Kidney (tissue), 14 donors: Measurements from ENCODE around the gene ARHGAP35. TPM values are rescaled to one million over a fixed set of nuclear protein-coding genes. Genes with fewer than 3 reads are reported as not detected.

Experiments used
- DNase-seq, 5 donors: peaks; one replicate each; pipeline ENCODE4 v3.0.0-alpha.2; 2013 to 2020
- FAIRE-seq: peaks from 2 replicates; lab custom pipeline; 2012; peaks lifted over from hg19 to GRCh38; lab: Jason Lieb, UNC
- H3K27ac ChIP-seq, 2 donors: one replicate each; pipeline ENCODE4 v1.7.0; 2013; ENCODE audit warnings: low read depth in 2 of 2, low read length in 2 of 2, inconsistent platforms in 1 of 2
- H3K27me3 ChIP-seq: one replicate; pipeline ENCODE4 v1.7.1; 2013; ENCODE audit warnings: low read length, inconsistent platforms; ENCODE audit not compliant: control insufficient read depth, insufficient read depth
- H3K36me3 ChIP-seq, 3 donors: one replicate each; pipeline versions ENCODE4 v1.7.0 to v1.7.1; 2013; ENCODE audit warnings: low read length in 3 of 3, control low read depth in 1 of 3, inconsistent platforms in 1 of 3; ENCODE audit not compliant: insufficient read depth in 3 of 3, control insufficient read depth in 2 of 3
- H3K4me1 ChIP-seq, 3 donors: one replicate each; pipeline versions ENCODE4 v1.7.0 to v1.7.1; 2013; ENCODE audit warnings: low read length in 3 of 3, inconsistent platforms in 1 of 3, low read depth in 1 of 3; ENCODE audit not compliant: control insufficient read depth in 2 of 3, insufficient read depth in 2 of 3
- H3K4me3 ChIP-seq, 3 donors: one replicate each; pipeline versions ENCODE4 v1.7.0 to v1.8.1; 2013; ENCODE audit warnings: low read length in 3 of 3, control low read depth in 1 of 3, inconsistent platforms in 1 of 3
- H3K9ac ChIP-seq, 3 donors: one replicate each; pipeline versions ENCODE4 v1.7.0 to v1.7.1; 2013; ENCODE audit warnings: low read length in 3 of 3, control low read depth in 1 of 3, inconsistent platforms in 1 of 3
- H3K9me3 ChIP-seq, 3 donors: one replicate each; pipeline versions ENCODE4 v1.7.0 to v1.7.1; 2013; ENCODE audit warnings: low read length in 3 of 3, control low read depth in 1 of 3, inconsistent platforms in 1 of 3; ENCODE audit not compliant: control insufficient read depth in 2 of 3, insufficient read depth in 1 of 3
- intact Hi-C: fragments of 100-400 bp; cut with DNase I; formaldehyde crosslinking; loops from one replicate; pipeline ENCODE4 v1.11.1; 2022
- polyA plus RNA-seq: library from polyadenylated mRNA; stranded (reverse); fragments of 350-450 nt; fragmentation: Illumina TruSeq; extraction: RNeasy Lipid Tissue Mini Kit (QIAGEN cat#74804); gene quantifications from one replicate; pipeline ENCODE4 v1.2.3, GENCODE V29; 2014; ENCODE audit warnings: low read depth, low replicate concordance; ENCODE audit not compliant: insufficient read depth
- total RNA-seq: library from RNA; stranded (reverse); fragmentation: NEBNext Ultra II Directional; extraction: Animal tissue kit (Norgen Biotek cat#: 25700); gene quantifications from one replicate; pipeline ENCODE4 v1.2.1, GENCODE V29; 2021
- TF ChIP-seq, protein P1 (sequence below): IDR thresholded peaks from 3 replicates; pipeline ENCODE4 v1.5.1; 2012; ENCODE audit warnings: mild to moderate bottlenecking, moderate library complexity, borderline replicate concordance; ENCODE audit not compliant: insufficient read depth; ENCODE audit errors: extremely low read depth
- donor health status: control.
- donor health status: control.
- donor health status: control.
- donor health status: control.
- donor health status: control.
- donor health status: DM: yes; HTN: yes; CAD: no.
- donor health status: Normal renal cell carcinoma (clear cell type).

ARHGAP35 gene
- total and polyA plus RNA-seq, 2 donors from 2014 or later = 14.0 to 53.6 TPM

- no peak overlapping the region for H3K4me3 ChIP-seq
- FAIRE-seq (no peak), DNase-seq (no peak)
- intact Hi-C loops = no loop called here
- H3K36me3 ChIP-seq = no peaks in the 10 kb centered on the region
- TF ChIP-seq, protein P1, sequence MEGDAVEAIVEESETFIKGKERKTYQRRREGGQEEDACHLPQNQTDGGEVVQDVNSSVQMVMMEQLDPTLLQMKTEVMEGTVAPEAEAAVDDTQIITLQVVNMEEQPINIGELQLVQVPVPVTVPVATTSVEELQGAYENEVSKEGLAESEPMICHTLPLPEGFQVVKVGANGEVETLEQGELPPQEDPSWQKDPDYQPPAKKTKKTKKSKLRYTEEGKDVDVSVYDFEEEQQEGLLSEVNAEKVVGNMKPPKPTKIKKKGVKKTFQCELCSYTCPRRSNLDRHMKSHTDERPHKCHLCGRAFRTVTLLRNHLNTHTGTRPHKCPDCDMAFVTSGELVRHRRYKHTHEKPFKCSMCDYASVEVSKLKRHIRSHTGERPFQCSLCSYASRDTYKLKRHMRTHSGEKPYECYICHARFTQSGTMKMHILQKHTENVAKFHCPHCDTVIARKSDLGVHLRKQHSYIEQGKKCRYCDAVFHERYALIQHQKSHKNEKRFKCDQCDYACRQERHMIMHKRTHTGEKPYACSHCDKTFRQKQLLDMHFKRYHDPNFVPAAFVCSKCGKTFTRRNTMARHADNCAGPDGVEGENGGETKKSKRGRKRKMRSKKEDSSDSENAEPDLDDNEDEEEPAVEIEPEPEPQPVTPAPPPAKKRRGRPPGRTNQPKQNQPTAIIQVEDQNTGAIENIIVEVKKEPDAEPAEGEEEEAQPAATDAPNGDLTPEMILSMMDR = no peak
- H3K27me3 ChIP-seq = no peaks in the 10 kb centered on the region
- H3K27ac ChIP-seq = no peak overlapping the region
- peaks cover 0 to 43% (median 16%) of the 10 kb centered on the region in 3 donors for H3K4me1 ChIP-seq
- H3K9me3 ChIP-seq = no peaks in the 10 kb centered on the region
- no peak overlapping the region for H3K9ac ChIP-seq
Measured at GRCh38 chr19:46907880-46908279, 47.1 kb downstream of the ARHGAP35 start.

GRCh38 chr19:46909356-46909755, 48.6 kb downstream of the ARHGAP35 start:
- no peak for FAIRE-seq
- no peak overlapping the region for H3K9ac ChIP-seq
- H3K4me3 ChIP-seq = no peak overlapping the region
- no peak for DNase-seq
- no peak overlapping the region for H3K27ac ChIP-seq
- peaks cover 0 to 41% (median 18%) of the 10 kb centered on the region in 3 donors for H3K4me1 ChIP-seq
- TF ChIP-seq, protein P1 = no peak
- no peaks in the 10 kb centered on the region for H3K36me3 ChIP-seq
- intact Hi-C loops = no loop called here
- no peaks in the 10 kb centered on the region for H3K9me3 ChIP-seq
- H3K27me3 ChIP-seq = no peaks in the 10 kb centered on the region

Other genes with a start within 250 kb of the ARHGAP35 start
- 10.1 TPM for gene PTGIR, start 235.9 kb upstream of the ARHGAP35 start, total RNA-seq
- gene PTGIR, start 235.9 kb upstream of the ARHGAP35 start, polyA plus RNA-seq = 7.5 TPM
- not detected for gene GNG8, start 224.8 kb upstream of the ARHGAP35 start, total RNA-seq
- gene GNG8, start 224.8 kb upstream of the ARHGAP35 start, polyA plus RNA-seq = not detected
- 10.4 TPM for gene DACT3, start 199.8 kb upstream of the ARHGAP35 start, total RNA-seq
- 5.4 TPM for gene DACT3, start 199.8 kb upstream of the ARHGAP35 start, polyA plus RNA-seq
- 69.8 TPM for gene PRKD2, start 143.9 kb upstream of the ARHGAP35 start, total RNA-seq
- 26.7 TPM for gene PRKD2, start 143.9 kb upstream of the ARHGAP35 start, polyA plus RNA-seq
- 20.5 TPM for gene FKRP, start 114.9 kb upstream of the ARHGAP35 start, total RNA-seq
- 11.8 TPM for gene FKRP, start 114.9 kb upstream of the ARHGAP35 start, polyA plus RNA-seq
- gene STRN4, start 114.5 kb upstream of the ARHGAP35 start, total RNA-seq = 74.9 TPM
- 31.5 TPM for gene STRN4, start 114.5 kb upstream of the ARHGAP35 start, polyA plus RNA-seq
- gene SLC1A5, start 72.4 kb upstream of the ARHGAP35 start, total RNA-seq = 93.9 TPM
- 42.1 TPM for gene SLC1A5, start 72.4 kb upstream of the ARHGAP35 start, polyA plus RNA-seq
- gene AP2S1, start 10.2 kb upstream of the ARHGAP35 start, total RNA-seq = 105 TPM
- 226 TPM for gene AP2S1, start 10.2 kb upstream of the ARHGAP35 start, polyA plus RNA-seq
- 0.38 TPM for gene NPAS1, start 158.8 kb downstream of the ARHGAP35 start, total RNA-seq
- 1.7 TPM for gene NPAS1, start 158.8 kb downstream of the ARHGAP35 start, polyA plus RNA-seq
- gene TMEM160, start 187.6 kb downstream of the ARHGAP35 start, total RNA-seq = 34.1 TPM
- 57.9 TPM for gene TMEM160, start 187.6 kb downstream of the ARHGAP35 start, polyA plus RNA-seq